Measurements from ENCODE around the gene PCNX1.
A peak's percentile ranks its signal among the peaks of the same experiment; 100 is the strongest.

Gene PCNX1

GRCh38 chr14:70901269-70901668, 6.0 kb upstream of the PCNX1 start:
- Histone ChIP-seq H3K36me3 (ENCODE audit: insufficient read depth, low read length) (no peaks in the 10 kb centered on the region), H3K4me3 (ENCODE audit: low read depth, low read length) (no peak overlapping the region), H3K4me1 (ENCODE audit: control insufficient read depth, insufficient read depth, low read length, unreplicated experiment) (peaks cover 31% of the 10 kb centered on the region), H3K27ac (ENCODE audit: low read depth, low read length) (peak overlapping the region; percentile 26; the same call in 1 of the 2 replicates), H3K27me3 (ENCODE audit: insufficient read depth, low read length) (no peaks in the 10 kb centered on the region), H2AFZ (ENCODE audit: low read length, unreplicated experiment) (peak overlapping the region; percentile 64), H3K79me2 (ENCODE audit: control insufficient read depth, insufficient read depth, low read length, unreplicated experiment) (no peaks in the 10 kb centered on the region)

- Histone ChIP-seq H3K27me3 (ENCODE audit: insufficient read depth, low read length) (no peaks in the 10 kb centered on the region), H3K36me3 (ENCODE audit: insufficient read depth, low read length) (no peaks in the 10 kb centered on the region), H3K4me3 (ENCODE audit: low read depth, low read length) (no peak overlapping the region), H3K79me2 (ENCODE audit: control insufficient read depth, insufficient read depth, low read length, unreplicated experiment) (no peaks in the 10 kb centered on the region), H2AFZ (ENCODE audit: low read length, unreplicated experiment) (no peak overlapping the region), H3K4me1 (ENCODE audit: control insufficient read depth, insufficient read depth, low read length, unreplicated experiment) (peaks cover 37% of the 10 kb centered on the region), H3K27ac (ENCODE audit: low read depth, low read length) (no peak overlapping the region)
Observed at GRCh38 chr14:70902184-70902583, 5.1 kb upstream of the PCNX1 start.

GRCh38 chr14:70904373-70904772, 2.9 kb upstream of the PCNX1 start:
- Histone ChIP-seq H3K79me2 (ENCODE audit: control insufficient read depth, insufficient read depth, low read length, unreplicated experiment) (peaks cover 19% of the 10 kb centered on the region), H3K27ac (ENCODE audit: low read depth, low read length) (no peak overlapping the region), H3K4me1 (ENCODE audit: control insufficient read depth, insufficient read depth, low read length, unreplicated experiment) (peaks cover 30% of the 10 kb centered on the region), H3K36me3 (ENCODE audit: insufficient read depth, low read length) (no peaks in the 10 kb centered on the region), H3K4me3 (ENCODE audit: low read depth, low read length) (no peak overlapping the region), H3K27me3 (ENCODE audit: insufficient read depth, low read length) (no peaks in the 10 kb centered on the region), H2AFZ (ENCODE audit: low read length, unreplicated experiment) (peak overlapping the region; percentile 66)

GRCh38 chr14:70905301-70905700, 2.0 kb upstream of the PCNX1 start:
- no peaks in the 10 kb centered on the region for H3K36me3 ChIP-seq (ENCODE audit: insufficient read depth, low read length)
- H2AFZ ChIP-seq (ENCODE audit: low read length, unreplicated experiment), result peak overlapping the region; percentile 95
- peak overlapping the region; percentile 57 for H3K4me3 ChIP-seq (ENCODE audit: low read depth, low read length)
- H3K79me2 ChIP-seq (ENCODE audit: control insufficient read depth, insufficient read depth, low read length, unreplicated experiment), result peaks cover 26% of the 10 kb centered on the region
- H3K27ac ChIP-seq (ENCODE audit: low read depth, low read length), result peak overlapping the region; percentile 49
- H3K4me1 ChIP-seq (ENCODE audit: control insufficient read depth, insufficient read depth, low read length, unreplicated experiment), result peaks cover 36% of the 10 kb centered on the region
- H3K27me3 ChIP-seq (ENCODE audit: insufficient read depth, low read length), result no peaks in the 10 kb centered on the region

GRCh38 chr14:70906793-70907175, 475 bp upstream of the PCNX1 start:
- peak overlapping the region; percentile 79 for H2AFZ ChIP-seq (ENCODE audit: low read length, unreplicated experiment)
- no peaks in the 10 kb centered on the region for H3K36me3 ChIP-seq (ENCODE audit: insufficient read depth, low read length)
- H3K27me3 ChIP-seq (ENCODE audit: insufficient read depth, low read length), result no peaks in the 10 kb centered on the region
- peak overlapping the region; percentile 95 for H3K4me3 ChIP-seq (ENCODE audit: low read depth, low read length)
- peak overlapping the region; percentile 72 for H3K27ac ChIP-seq (ENCODE audit: low read depth, low read length)
- peaks cover 43% of the 10 kb centered on the region for H3K4me1 ChIP-seq (ENCODE audit: control insufficient read depth, insufficient read depth, low read length, unreplicated experiment)
- peaks cover 41% of the 10 kb centered on the region for H3K79me2 ChIP-seq (ENCODE audit: control insufficient read depth, insufficient read depth, low read length, unreplicated experiment)

- Histone ChIP-seq H2AFZ (ENCODE audit: low read length, unreplicated experiment) (peak overlapping the region; percentile 79), H3K27me3 (ENCODE audit: insufficient read depth, low read length) (no peaks in the 10 kb centered on the region), H3K79me2 (ENCODE audit: control insufficient read depth, insufficient read depth, low read length, unreplicated experiment) (peaks cover 54% of the 10 kb centered on the region), H3K4me3 (ENCODE audit: low read depth, low read length) (peak overlapping the region; percentile 95), H3K36me3 (ENCODE audit: insufficient read depth, low read length) (no peaks in the 10 kb centered on the region), H3K4me1 (ENCODE audit: control insufficient read depth, insufficient read depth, low read length, unreplicated experiment) (peaks cover 43% of the 10 kb centered on the region), H3K27ac (ENCODE audit: low read depth, low read length) (peak overlapping the region; percentile 72)
Observed at GRCh38 chr14:70907996-70908934, 1.0 kb downstream of the PCNX1 start.

- Histone ChIP-seq H3K27ac (ENCODE audit: low read depth, low read length) (peak overlapping the region; percentile 72), H3K79me2 (ENCODE audit: control insufficient read depth, insufficient read depth, low read length, unreplicated experiment) (peaks cover 61% of the 10 kb centered on the region)
Observed at GRCh38 chr14:70908935-70909641, 1.8 kb downstream of the PCNX1 start.

GRCh38 chr14:70909733-70910614, 2.7 kb downstream of the PCNX1 start:
- Histone ChIP-seq H3K4me3 (ENCODE audit: low read depth, low read length) (peak overlapping the region; percentile 95), H3K4me1 (ENCODE audit: control insufficient read depth, insufficient read depth, low read length, unreplicated experiment) (peaks cover 36% of the 10 kb centered on the region), H2AFZ (ENCODE audit: low read length, unreplicated experiment) (no peak overlapping the region), H3K79me2 (ENCODE audit: control insufficient read depth, insufficient read depth, low read length, unreplicated experiment) (peaks cover 70% of the 10 kb centered on the region), H3K27ac (ENCODE audit: low read depth, low read length) (0 out of 2 replicates have a peak overlapping the region, but pooled peaks have one; percentile 72), H3K27me3 (ENCODE audit: insufficient read depth, low read length) (no peaks in the 10 kb centered on the region), H3K36me3 (ENCODE audit: insufficient read depth, low read length) (no peaks in the 10 kb centered on the region)

More at GRCh38 chr14:70908935-70909641, 1.8 kb downstream of the PCNX1 start:
- Histone ChIP-seq H3K4me3 (ENCODE audit: low read depth, low read length) (peak overlapping the region; percentile 95), H2AFZ (ENCODE audit: low read length, unreplicated experiment) (no peak overlapping the region), H3K36me3 (ENCODE audit: insufficient read depth, low read length) (no peaks in the 10 kb centered on the region), H3K27me3 (ENCODE audit: insufficient read depth, low read length) (no peaks in the 10 kb centered on the region), H3K4me1 (ENCODE audit: control insufficient read depth, insufficient read depth, low read length, unreplicated experiment) (peaks cover 43% of the 10 kb centered on the region)

- H3K27me3 ChIP-seq (ENCODE audit: insufficient read depth, low read length), result no peaks in the 10 kb centered on the region
- peaks cover 25% of the 10 kb centered on the region for H3K4me1 ChIP-seq (ENCODE audit: control insufficient read depth, insufficient read depth, low read length, unreplicated experiment)
- no peak overlapping the region for H2AFZ ChIP-seq (ENCODE audit: low read length, unreplicated experiment)
- peaks cover 95% of the 10 kb centered on the region for H3K79me2 ChIP-seq (ENCODE audit: control insufficient read depth, insufficient read depth, low read length, unreplicated experiment)
- H3K27ac ChIP-seq (ENCODE audit: low read depth, low read length), result no peak overlapping the region
- peaks cover 5% of the 10 kb centered on the region; the same call in 1 of the 2 replicates for H3K36me3 ChIP-seq (ENCODE audit: insufficient read depth, low read length)
- H3K4me3 ChIP-seq (ENCODE audit: low read depth, low read length), result no peak overlapping the region
Observed at GRCh38 chr14:70915415-70915814, 8.2 kb downstream of the PCNX1 start.

- H3K27me3 ChIP-seq (ENCODE audit: insufficient read depth, low read length), result no peaks in the 10 kb centered on the region
- H3K79me2 ChIP-seq (ENCODE audit: control insufficient read depth, insufficient read depth, low read length, unreplicated experiment), result peaks cover 95% of the 10 kb centered on the region
- no peak overlapping the region for H3K4me3 ChIP-seq (ENCODE audit: low read depth, low read length)
- H3K4me1 ChIP-seq (ENCODE audit: control insufficient read depth, insufficient read depth, low read length, unreplicated experiment), result peaks cover 26% of the 10 kb centered on the region
- peaks cover 5% of the 10 kb centered on the region; the same call in 1 of the 2 replicates for H3K36me3 ChIP-seq (ENCODE audit: insufficient read depth, low read length)
- no peak overlapping the region for H3K27ac ChIP-seq (ENCODE audit: low read depth, low read length)
- no peak overlapping the region for H2AFZ ChIP-seq (ENCODE audit: low read length, unreplicated experiment)
Observed at GRCh38 chr14:70916300-70916699, 9.0 kb downstream of the PCNX1 start.
